T-helper 17 cell (primary cell): ENCODE results near the gene HS3ST3A1. TPM values are rescaled to one million over a fixed set of nuclear protein-coding genes. Genes with fewer than 3 reads are reported as not detected.

Experiments used
- ATAC-seq: fragments of 150-1000 bp; cut with Tn5 transposase; 2 replicates; pipeline ENCODE4 v1.10.0; 2021; ENCODE audit warnings: mild to moderate bottlenecking, moderate library complexity
- DNase-seq, 3 donors: peaks; one replicate each; pipeline versions ENCODE4 v3.0.0 to v3.0.0-alpha.2; 2020 to 2021
- H3K9me3 ChIP-seq: one replicate; pipeline ENCODE4 v1.7.0; 2013; ENCODE audit warnings: low read length, mild to moderate bottlenecking; ENCODE audit not compliant: control insufficient read depth, poor library complexity, severe bottlenecking
- H3K27ac Mint-ChIP-seq: one replicate; pipeline ENCODE4 v1.8.0; 2022; ENCODE audit warnings: mild to moderate bottlenecking, moderate library complexity, mixed read lengths
- H3K27me3 Mint-ChIP-seq: one replicate; pipeline ENCODE4 v1.8.0; 2022; ENCODE audit warnings: mixed read lengths
- H3K36me3 Mint-ChIP-seq: one replicate; pipeline ENCODE4 v1.8.0; 2022; ENCODE audit warnings: low read depth, mixed read lengths
- H3K4me1 Mint-ChIP-seq: one replicate; pipeline ENCODE4 v1.8.0; 2022; ENCODE audit warnings: mild to moderate bottlenecking, mixed read lengths
- H3K4me3 Mint-ChIP-seq: one replicate; pipeline ENCODE4 v1.8.0; 2022; ENCODE audit warnings: mild to moderate bottlenecking, moderate library complexity, mixed read lengths
- total RNA-seq, 4 donors: library from RNA in 2 of 4; stranded (reverse) in 2 of 4; gene quantifications; one replicate each; pipeline ENCODE4 v1.2.3 and lab custom pipeline; 2022 to 2026

HS3ST3A1 gene
- total RNA-seq, 2 donors from 2014 or later = 1.4 TPM; not detected in 1

GRCh38 chr17:13580790-13581189, 20.9 kb downstream of the HS3ST3A1 start:
- no peak for ATAC-seq
- peaks cover 2% of the 10 kb centered on the region for H3K4me1 Mint-ChIP-seq
- no peak for DNase-seq
- peaks cover 2% of the 10 kb centered on the region for H3K9me3 ChIP-seq
- peaks cover 31% of the 10 kb centered on the region for H3K27me3 Mint-ChIP-seq
- no peak overlapping the region for H3K4me3 Mint-ChIP-seq
- no peaks in the 10 kb centered on the region for H3K36me3 Mint-ChIP-seq
- no peak overlapping the region for H3K27ac Mint-ChIP-seq

GRCh38 chr17:13576661-13577526, 24.8 kb downstream of the HS3ST3A1 start:
- DNase-seq (no peak), ATAC-seq (no peak)
- Mint-ChIP-seq H3K27me3 (peaks cover 41% of the 10 kb centered on the region), H3K36me3 (peaks cover 7% of the 10 kb centered on the region), H3K4me1 (no peaks in the 10 kb centered on the region), H3K4me3 (no peak overlapping the region), H3K27ac (no peak overlapping the region)
- H3K9me3 ChIP-seq = peaks cover 2% of the 10 kb centered on the region

GRCh38 chr17:13575922-13576419, 25.8 kb downstream of the HS3ST3A1 start:
- Mint-ChIP-seq H3K27ac (no peak overlapping the region), H3K4me1 (no peaks in the 10 kb centered on the region), H3K4me3 (no peak overlapping the region), H3K27me3 (peaks cover 49% of the 10 kb centered on the region), H3K36me3 (peaks cover 7% of the 10 kb centered on the region)
- ATAC-seq = no peak
- no peak for DNase-seq
- H3K9me3 ChIP-seq = peaks cover 2% of the 10 kb centered on the region

- no peak for DNase-seq
- ATAC-seq = no peak
- peaks cover 2% of the 10 kb centered on the region for H3K9me3 ChIP-seq
- Mint-ChIP-seq H3K36me3 (peaks cover 7% of the 10 kb centered on the region), H3K4me1 (no peaks in the 10 kb centered on the region), H3K27me3 (peaks cover 53% of the 10 kb centered on the region), H3K4me3 (no peak overlapping the region), H3K27ac (no peak overlapping the region)
Measured at GRCh38 chr17:13575466-13575865, 26.3 kb downstream of the HS3ST3A1 start.

- Mint-ChIP-seq H3K27me3 (peaks cover 56% of the 10 kb centered on the region), H3K4me1 (no peaks in the 10 kb centered on the region), H3K36me3 (peaks cover 7% of the 10 kb centered on the region), H3K4me3 (no peak overlapping the region), H3K27ac (no peak overlapping the region)
- ATAC-seq = no peak
- no peak for DNase-seq
- H3K9me3 ChIP-seq = peaks cover 2% of the 10 kb centered on the region
Measured at GRCh38 chr17:13572581-13572980, 29.1 kb downstream of the HS3ST3A1 start.

GRCh38 chr17:13569398-13570123, 32.2 kb downstream of the HS3ST3A1 start:
- Mint-ChIP-seq H3K4me1 (peaks cover 4% of the 10 kb centered on the region), H3K4me3 (no peak overlapping the region), H3K36me3 (peaks cover 3% of the 10 kb centered on the region), H3K27me3 (peaks cover 47% of the 10 kb centered on the region), H3K27ac (no peak overlapping the region)
- no peaks in the 10 kb centered on the region for H3K9me3 ChIP-seq
- DNase-seq = no peak
- ATAC-seq = no peak

- no peaks in the 10 kb centered on the region for H3K9me3 ChIP-seq
- no peak overlapping the region for H3K27ac Mint-ChIP-seq
- H3K27me3 Mint-ChIP-seq = peaks cover 46% of the 10 kb centered on the region
- ATAC-seq (no peak), DNase-seq (no peak)
- peaks cover 3% of the 10 kb centered on the region for H3K36me3 Mint-ChIP-seq
- peaks cover 4% of the 10 kb centered on the region for H3K4me1 Mint-ChIP-seq
- no peak overlapping the region for H3K4me3 Mint-ChIP-seq
Measured at GRCh38 chr17:13568582-13569397, 32.9 kb downstream of the HS3ST3A1 start.

- H3K4me3 Mint-ChIP-seq = no peak overlapping the region
- H3K36me3 Mint-ChIP-seq = no peaks in the 10 kb centered on the region
- ATAC-seq = no peak
Measured at GRCh38 chr17:13563866-13564265, 37.9 kb downstream of the HS3ST3A1 start.

GRCh38 chr17:13562271-13562800, 39.4 kb downstream of the HS3ST3A1 start:
- no peak overlapping the region for H3K4me3 Mint-ChIP-seq
- no peaks in the 10 kb centered on the region for H3K9me3 ChIP-seq
- H3K27ac Mint-ChIP-seq = no peak overlapping the region
- DNase-seq (no peak), ATAC-seq (no peak)
- H3K4me1 Mint-ChIP-seq = peaks cover 4% of the 10 kb centered on the region
- H3K27me3 Mint-ChIP-seq = peaks cover 22% of the 10 kb centered on the region
- no peaks in the 10 kb centered on the region for H3K36me3 Mint-ChIP-seq

More at GRCh38 chr17:13563866-13564265, 37.9 kb downstream of the HS3ST3A1 start:
- H3K27me3 Mint-ChIP-seq = peaks cover 22% of the 10 kb centered on the region
- H3K27ac Mint-ChIP-seq = no peak overlapping the region
- H3K4me1 Mint-ChIP-seq = peaks cover 4% of the 10 kb centered on the region
- DNase-seq = no peak
- H3K9me3 ChIP-seq = no peaks in the 10 kb centered on the region

GRCh38 chr17:13561606-13562270, 40.0 kb downstream of the HS3ST3A1 start:
- ATAC-seq (no peak), DNase-seq (no peak)
- Mint-ChIP-seq H3K4me1 (peaks cover 4% of the 10 kb centered on the region), H3K4me3 (no peak overlapping the region), H3K27ac (no peak overlapping the region), H3K27me3 (peaks cover 22% of the 10 kb centered on the region), H3K36me3 (no peaks in the 10 kb centered on the region)
- no peaks in the 10 kb centered on the region for H3K9me3 ChIP-seq

GRCh38 chr17:13560935-13561334, 40.8 kb downstream of the HS3ST3A1 start:
- Mint-ChIP-seq H3K4me1 (no peaks in the 10 kb centered on the region), H3K27me3 (peaks cover 17% of the 10 kb centered on the region), H3K36me3 (no peaks in the 10 kb centered on the region), H3K27ac (no peak overlapping the region), H3K4me3 (no peak overlapping the region)
- no peak for DNase-seq
- no peak for ATAC-seq
- H3K9me3 ChIP-seq = no peaks in the 10 kb centered on the region

- H3K9me3 ChIP-seq = no peaks in the 10 kb centered on the region
- H3K36me3 Mint-ChIP-seq = no peaks in the 10 kb centered on the region
- DNase-seq = no peak
- H3K27ac Mint-ChIP-seq = no peak overlapping the region
- ATAC-seq = no peak
- H3K4me3 Mint-ChIP-seq = no peak overlapping the region
- H3K4me1 Mint-ChIP-seq = no peaks in the 10 kb centered on the region
- peaks cover 25% of the 10 kb centered on the region for H3K27me3 Mint-ChIP-seq
Measured at GRCh38 chr17:13558588-13558987, 43.1 kb downstream of the HS3ST3A1 start.
